ENCODE measurements around the gene MYO1H.

The MYO1H gene

DNA sequence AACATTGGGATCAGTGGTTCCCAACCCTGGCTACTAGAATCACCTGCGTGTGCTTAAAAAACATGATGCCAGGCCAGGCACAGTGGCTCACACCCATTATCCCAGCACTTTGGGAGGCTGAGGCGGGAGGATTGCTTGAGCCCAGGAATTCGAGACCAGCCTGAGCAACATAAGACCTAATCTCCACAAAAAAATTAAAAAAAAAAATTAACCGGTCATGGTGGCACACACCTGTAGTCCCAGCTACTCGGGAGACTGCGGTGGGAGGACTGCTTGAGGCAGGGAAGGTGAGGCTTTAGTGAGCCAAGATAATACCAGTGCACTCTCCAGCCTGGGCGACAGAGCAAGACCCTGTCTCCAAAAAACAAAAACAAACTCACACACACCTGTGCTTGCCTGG, 127.4 kb downstream of the MYO1H start:
- DNase-seq, result no peak

GRCh38 chr12:109475993-109476806, 128.5 kb downstream of the MYO1H start:
- no peak for DNase-seq

GRCh38 chr12:109476807-109477184, 129.1 kb downstream of the MYO1H start:
- DNase-seq, result no peak

DNA sequence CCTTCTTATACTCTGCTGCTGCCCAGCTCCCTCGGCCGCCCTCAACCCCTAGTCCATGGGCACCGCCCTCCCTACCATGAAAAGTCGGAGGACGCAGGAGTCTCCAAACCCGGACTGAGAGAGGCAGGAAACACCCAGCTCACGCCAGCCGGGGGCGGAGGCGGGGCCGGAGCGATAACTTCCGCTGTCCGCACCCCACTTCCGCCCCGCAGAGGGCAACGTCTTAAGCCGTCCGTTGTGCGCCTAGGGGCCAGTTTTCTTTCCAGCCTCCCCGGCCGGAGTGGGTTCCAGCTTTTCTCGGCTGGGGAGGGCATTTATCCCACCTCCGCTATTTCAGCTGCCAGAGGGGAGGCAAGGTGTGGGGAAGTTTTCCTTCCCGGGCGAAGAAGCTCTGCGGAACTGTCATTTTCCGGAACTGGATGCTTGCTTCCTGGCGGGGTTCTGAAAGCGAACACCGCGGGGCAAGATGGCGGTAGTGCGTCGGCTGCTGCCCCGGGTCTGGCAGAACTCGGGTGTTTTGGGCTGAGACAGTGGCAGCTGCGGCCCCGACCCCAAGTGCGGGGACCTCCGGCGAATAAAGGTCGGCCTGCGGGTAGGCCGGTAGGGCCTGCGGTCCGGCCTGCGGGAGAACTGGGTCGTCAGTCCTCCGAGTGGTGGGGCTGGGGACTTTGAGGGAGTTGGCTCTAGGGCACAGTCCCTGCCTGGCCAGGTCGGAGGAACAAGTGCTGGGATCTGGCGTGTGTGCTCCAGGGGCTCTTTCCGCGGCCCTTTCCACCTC, 129.7 kb downstream of the MYO1H start, which contains the start of the genes KCTD10 and UBE3B:
KCTD10 (minus strand) TSS at position 116 of the 778 bp plus-strand sequence; CDS start at position 78, 38 bp downstream.
UBE3B (plus strand) TSS at position 450 of the 778 bp plus-strand sequence. CDS start 5,918 bp downstream, outside the sequence.
- peak; percentile 90 for DNase-seq

DNA sequence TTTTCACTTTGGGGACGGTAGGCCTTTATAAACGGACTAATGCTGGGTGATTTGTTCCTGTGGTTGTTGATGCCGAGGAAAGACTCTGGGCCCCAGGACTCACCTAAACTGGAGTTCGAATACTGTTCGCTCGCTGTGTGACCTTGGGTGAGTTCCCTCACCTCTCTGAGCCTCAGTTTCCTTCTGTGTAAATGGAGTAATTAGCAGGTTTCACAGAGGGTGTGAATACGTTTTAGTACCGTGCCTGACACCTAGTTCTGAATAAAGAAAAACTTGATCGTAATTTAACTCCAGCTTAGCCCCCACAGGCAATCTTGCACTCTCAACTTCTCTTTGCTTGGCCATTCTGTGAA, 130.2 kb downstream of the MYO1H start:
- DNase-seq, result no peak

- DNase-seq, result no peak
Observed at GRCh38 chr12:109479761-109480160, 132.1 kb downstream of the MYO1H start.

GRCh38 chr12:109480356-109480755, 132.7 kb downstream of the MYO1H start:
- DNase-seq, result no peak

- DNase-seq, result no peak
Observed at GRCh38 chr12:109481863-109482262, 134.2 kb downstream of the MYO1H start.

GRCh38 chr12:109482491-109482890, 134.8 kb downstream of the MYO1H start:
- DNase-seq, result no peak

- DNase-seq, result no peak
Observed at GRCh38 chr12:109482894-109483293, 135.2 kb downstream of the MYO1H start.

DNA sequence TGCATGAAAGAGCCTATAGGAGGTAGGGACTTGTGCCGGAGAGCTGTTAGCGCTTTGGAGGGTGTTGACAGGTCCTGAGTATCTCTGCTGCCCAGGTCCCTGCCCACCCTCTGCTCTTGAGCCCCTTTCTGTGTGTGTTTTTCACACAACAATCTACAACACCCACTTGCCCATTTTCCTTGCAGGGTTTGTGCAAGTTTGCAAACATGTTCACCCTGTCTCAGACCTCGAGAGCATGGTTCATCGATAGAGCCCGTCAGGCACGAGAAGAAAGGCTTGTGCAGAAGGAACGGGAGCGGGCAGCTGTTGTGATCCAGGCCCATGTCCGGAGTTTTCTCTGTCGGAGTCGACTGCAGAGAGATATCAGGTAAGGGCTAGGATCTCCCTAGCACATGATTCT, 135.6 kb downstream of the MYO1H start:
- no peak for DNase-seq

GRCh38 chr12:109485201-109485600, 137.5 kb downstream of the MYO1H start:
- DNase-seq, result no peak

GRCh38 chr12:109487181-109488050, 139.7 kb downstream of the MYO1H start:
- DNase-seq, result no peak

- no peak for DNase-seq
Observed at GRCh38 chr12:109488051-109488665, 140.5 kb downstream of the MYO1H start.

DNA sequence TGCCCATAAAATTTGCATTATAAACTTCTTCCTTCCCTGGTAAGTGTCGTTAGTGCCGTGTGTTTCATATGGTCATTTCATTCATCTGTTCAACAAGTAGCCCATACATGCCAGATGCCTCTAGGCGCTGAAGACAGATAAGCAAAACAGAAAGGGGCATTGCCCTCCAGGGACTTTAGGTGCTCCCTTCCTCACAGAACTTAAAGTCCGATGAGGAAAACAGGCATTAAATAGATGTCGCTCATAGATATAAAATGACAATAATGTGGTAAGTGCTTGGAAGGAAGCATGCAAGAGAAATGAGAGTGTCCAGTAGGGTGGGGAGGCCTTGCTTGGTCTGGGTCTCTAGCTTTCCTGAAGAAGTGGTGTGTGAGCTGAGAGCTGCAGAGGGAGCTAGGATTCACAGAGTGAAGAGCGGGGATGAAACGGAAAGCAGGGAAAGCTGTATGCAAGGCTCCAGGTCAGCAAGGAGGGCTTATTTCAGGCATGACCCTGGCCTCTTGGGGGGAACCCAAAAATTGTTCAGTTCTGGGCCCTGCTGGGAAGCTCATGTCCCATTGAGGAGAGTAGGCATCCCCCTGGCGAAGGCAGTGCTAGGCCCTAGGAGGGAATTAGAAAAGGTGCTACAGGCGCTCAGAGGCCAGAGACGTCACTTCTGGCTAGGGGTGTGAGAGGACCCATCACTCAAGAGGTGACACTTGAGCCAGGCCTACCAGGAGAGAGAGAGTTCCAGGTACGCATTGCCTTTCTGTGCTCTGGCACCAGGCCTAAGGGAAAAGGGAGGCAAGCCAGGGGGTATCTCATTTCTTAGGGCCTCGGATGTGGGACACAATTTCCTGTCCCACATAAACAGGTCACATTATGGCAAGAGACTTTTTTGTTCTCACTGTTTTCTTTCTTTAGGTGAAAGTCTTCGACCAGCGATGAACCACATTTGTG, 141.6 kb downstream of the MYO1H start:
- no peak for DNase-seq

DNA sequence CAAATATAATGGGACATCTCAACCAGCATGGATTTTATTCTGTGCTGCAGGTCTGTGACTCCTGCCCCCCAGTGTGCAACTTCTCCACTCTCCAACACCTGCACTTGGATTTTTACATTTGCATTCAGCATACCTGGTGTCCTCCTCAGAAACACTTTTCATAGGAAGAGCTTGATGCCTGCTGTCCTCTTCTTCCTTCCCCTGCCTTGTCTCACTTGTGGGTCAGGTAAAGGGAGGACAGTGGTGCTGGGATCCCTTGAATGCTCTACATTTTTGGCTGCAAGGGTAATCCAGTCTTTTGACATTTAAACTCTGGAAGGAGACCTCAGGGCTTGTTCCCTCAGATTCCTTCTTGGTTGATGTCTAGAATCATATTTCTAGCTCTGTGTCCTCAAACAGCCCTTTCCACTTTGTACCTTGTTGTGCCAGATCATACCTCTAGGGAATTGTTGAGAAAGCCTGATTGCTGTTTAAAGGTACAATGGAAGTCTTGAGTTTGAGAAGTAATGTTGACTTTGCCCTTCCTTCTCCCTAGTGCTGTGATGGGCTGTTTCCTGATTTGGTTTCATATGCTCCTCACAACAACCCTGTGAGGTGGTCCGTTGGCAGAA, 142.4 kb downstream of the MYO1H start:
- no peak for DNase-seq

DNA sequence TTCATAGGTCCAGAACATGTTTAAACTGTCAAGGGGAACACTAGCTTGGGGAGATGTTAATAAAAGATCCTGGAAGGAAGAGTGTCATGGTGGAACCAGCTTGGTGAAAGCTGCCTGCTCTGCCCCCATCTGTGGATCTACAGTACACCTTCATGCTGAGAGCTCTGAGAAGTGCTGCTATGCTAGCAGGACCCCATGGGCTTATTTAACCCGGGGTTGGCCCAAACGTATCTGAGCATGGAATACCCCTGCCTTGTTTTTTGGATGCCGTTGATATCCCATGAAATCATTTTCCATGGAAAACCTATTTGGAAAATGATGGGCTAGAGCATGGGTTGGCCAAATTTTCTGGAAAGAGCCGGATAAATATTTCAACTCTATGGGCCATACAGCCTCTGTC, 144.0 kb downstream of the MYO1H start:
- no peak for DNase-seq

DNA sequence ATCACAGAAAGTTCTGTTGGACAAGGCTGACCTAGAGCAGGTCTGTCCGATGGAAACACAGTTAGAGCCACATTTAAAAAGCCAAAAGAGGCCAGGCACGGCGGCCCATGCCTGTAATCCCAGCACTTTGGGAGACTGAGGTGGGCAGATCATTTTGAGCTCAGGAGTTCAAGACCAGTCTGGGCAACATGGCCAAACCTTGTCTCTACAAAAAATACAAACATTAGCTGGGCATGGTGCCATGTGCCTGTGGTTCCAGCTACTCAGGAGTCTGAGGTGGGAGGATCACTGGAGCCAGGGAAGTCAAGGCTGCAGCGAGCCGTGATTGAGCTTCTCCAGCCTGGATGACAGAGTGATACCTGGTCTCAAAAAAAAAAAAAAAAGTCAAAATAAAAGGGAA, 144.7 kb downstream of the MYO1H start:
- DNase-seq, result no peak

DNA sequence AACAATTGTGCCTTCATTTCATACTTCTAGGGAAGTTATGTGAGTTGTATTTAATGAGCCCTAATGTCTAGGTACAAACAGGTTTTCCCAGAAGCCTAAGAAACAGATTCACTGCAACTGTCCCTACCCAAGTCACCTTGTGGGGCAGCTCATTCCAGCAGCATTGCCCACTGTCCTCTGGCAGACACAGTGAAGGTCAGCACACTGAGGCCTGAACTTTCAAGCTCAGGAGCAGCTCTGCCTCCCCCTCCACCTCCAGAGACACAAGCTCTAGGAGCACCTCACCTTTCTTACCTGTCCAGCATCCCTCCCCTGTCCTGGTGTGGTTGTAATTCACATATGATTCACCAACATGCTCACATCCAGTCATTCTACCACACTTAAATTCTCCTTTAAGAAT, 145.4 kb downstream of the MYO1H start:
- DNase-seq, result no peak

- DNase-seq, result no peak
Observed at GRCh38 chr12:109493938-109494337, 146.2 kb downstream of the MYO1H start.

DNA sequence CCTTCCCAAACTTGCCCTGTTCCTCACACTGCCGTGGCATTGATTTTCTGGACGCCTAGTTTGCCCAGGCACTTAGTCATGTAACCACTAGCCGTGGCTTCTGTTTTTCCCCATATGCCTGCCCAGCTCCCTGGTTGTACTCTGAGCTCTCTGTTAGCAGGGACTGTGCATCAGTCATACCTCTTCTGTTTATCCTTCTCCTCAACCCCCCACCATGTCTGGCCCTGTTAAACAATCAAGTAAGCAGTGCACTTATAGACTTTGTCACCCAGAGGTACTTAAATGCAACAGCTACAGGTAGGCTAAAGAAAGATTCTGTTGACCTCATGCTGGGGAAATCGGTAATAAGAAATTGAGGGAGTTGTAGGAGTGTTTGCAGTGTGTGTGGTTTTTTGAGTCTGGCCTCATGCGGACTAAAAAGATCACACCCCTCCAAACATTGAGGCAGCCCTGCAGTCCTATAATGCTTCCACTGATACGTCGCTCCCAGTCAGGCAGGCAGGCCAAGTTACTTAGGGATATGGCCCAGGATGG, 146.7 kb downstream of the MYO1H start:
- no peak for DNase-seq
